Measurements from ENCODE around the gene MORN5.

The MORN5 gene

DNA sequence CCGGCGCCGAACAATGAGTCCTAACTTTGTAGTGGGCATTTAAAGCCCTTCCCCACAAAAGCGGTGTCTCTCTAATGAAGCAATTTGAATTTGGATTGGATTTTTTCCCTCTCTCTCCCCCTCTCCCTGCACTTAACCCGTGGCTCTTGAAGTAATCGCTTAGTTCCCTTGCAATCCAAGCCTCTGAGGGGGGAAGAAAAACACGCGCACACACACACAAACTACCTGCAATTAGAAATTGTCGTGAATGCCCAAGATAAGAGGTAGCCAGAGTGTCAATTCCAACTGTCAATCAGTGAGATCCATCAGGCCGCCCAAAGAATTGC is 67.8 kb downstream of the MORN5 start:
- in situ Hi-C loops (cut with HindIII; ENCODE audit: low pct_unique_long_range_greater_than_20kb, low sequenced_read_pairs) = no loop called here
- no peak for DNase-seq (ENCODE audit: low read depth in 1 of 2, low spot score in 1 of 2)
- TF ChIP-seq JUND (IDR thresholded peaks at IDR 0.05; ENCODE audit: low read depth) = no peak

DNA sequence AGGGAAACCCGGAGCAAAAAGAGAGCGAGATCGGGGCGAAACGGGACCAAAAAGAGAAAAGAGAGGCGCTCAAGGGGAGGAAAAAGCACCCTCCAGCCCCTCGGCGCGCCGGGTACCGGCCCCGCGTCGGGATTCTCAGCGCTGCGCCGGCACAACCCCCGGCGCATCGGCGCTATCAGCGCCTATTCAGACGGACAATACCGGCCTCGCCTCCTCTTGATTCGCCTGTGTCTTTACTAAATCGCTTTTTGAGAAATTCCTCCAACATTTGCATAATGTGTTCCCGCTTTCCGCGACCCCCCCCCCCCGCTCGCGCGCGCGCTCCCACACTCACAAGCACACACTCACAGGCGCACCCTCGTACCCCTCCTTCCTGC is 68.5 kb downstream of the MORN5 start:
- TF ChIP-seq JUND (IDR thresholded peaks at IDR 0.05; ENCODE audit: low read depth) = no peak
- no peak for DNase-seq (ENCODE audit: low read depth in 1 of 2, low spot score in 1 of 2)
- in situ Hi-C loops (cut with HindIII; ENCODE audit: low pct_unique_long_range_greater_than_20kb, low sequenced_read_pairs) = no loop called here

GRCh38 chr9:122228568-122229484 is 69.1 kb downstream of the MORN5 start, which contains the start of gene LHX6:
TSS of gene LHX6 (minus strand) at chr9:122228957. CDS start at chr9:122228740, 217 bp downstream.
- no peak for DNase-seq (ENCODE audit: low read depth in 1 of 2, low spot score in 1 of 2)
- in situ Hi-C loops (cut with HindIII; ENCODE audit: low pct_unique_long_range_greater_than_20kb, low sequenced_read_pairs) = no loop called here
- TF ChIP-seq JUND (IDR thresholded peaks at IDR 0.05; ENCODE audit: low read depth) = no peak

- no peak for TF ChIP-seq JUND (IDR thresholded peaks at IDR 0.05; ENCODE audit: low read depth)
- in situ Hi-C loops (cut with HindIII; ENCODE audit: low pct_unique_long_range_greater_than_20kb, low sequenced_read_pairs) = no loop called here
- DNase-seq (ENCODE audit: low read depth in 1 of 2, low spot score in 1 of 2) = no peak
These were observed 69.8 kb downstream of the MORN5 start for GRCh38 chr9:122229485-122229837.

- TF ChIP-seq JUND (IDR thresholded peaks at IDR 0.05; ENCODE audit: low read depth) = no peak
- DNase-seq (ENCODE audit: low read depth in 1 of 2, low spot score in 1 of 2) = no peak
- in situ Hi-C loops (cut with HindIII; ENCODE audit: low pct_unique_long_range_greater_than_20kb, low sequenced_read_pairs) = no loop called here
These were observed 73.1 kb downstream of the MORN5 start for GRCh38 chr9:122232796-122233306.

DNA sequence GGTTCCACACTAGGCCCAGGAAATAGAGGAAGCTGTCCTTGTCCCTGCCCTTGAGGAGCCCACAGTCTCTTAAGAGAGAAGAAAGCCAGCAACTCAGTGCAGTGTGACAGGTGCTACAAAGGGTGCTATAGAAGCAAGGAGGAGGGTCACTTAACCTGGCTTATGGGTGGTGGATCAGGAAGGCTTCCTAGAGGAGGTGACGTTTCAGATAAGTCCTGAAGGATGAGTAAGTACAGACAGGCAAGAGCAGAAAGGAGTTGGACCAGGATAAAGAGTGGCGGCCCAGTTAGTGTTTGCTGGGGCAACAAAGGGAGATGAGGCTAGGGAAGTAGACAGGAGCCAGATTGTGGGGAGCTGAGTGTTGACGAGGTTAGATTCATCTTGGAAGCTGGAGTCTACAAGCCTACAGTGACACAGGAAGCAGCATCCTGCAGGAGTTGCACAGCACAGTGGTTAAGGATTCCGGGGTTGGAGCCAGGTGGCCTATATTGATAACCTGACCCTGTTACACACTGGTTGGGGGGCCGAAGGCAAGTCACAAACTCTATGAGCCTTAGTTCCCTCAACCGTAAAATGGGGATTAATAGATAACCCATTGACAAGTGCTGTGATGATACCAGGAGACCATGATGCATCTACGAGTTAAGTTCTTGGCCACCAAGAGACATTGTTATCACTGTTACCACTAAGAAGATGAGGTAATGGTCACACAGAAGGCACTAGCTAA is 74.5 kb downstream of the MORN5 start:
- in situ Hi-C loops (cut with HindIII; ENCODE audit: low pct_unique_long_range_greater_than_20kb, low sequenced_read_pairs) = no loop called here
- DNase-seq (ENCODE audit: low read depth in 1 of 2, low spot score in 1 of 2) = no peak
- TF ChIP-seq JUND (IDR thresholded peaks at IDR 0.05; ENCODE audit: low read depth) = no peak

GRCh38 chr9:122236681-122237080 is 77.0 kb downstream of the MORN5 start:
- no peak for TF ChIP-seq JUND (IDR thresholded peaks at IDR 0.05; ENCODE audit: low read depth)
- in situ Hi-C loops (cut with HindIII; ENCODE audit: low pct_unique_long_range_greater_than_20kb, low sequenced_read_pairs) = no loop called here
- DNase-seq (ENCODE audit: low read depth in 1 of 2, low spot score in 1 of 2) = no peak

- no peak for TF ChIP-seq JUND (IDR thresholded peaks at IDR 0.05; ENCODE audit: low read depth)
- in situ Hi-C loops (cut with HindIII; ENCODE audit: low pct_unique_long_range_greater_than_20kb, low sequenced_read_pairs) = no loop called here
- no peak for DNase-seq (ENCODE audit: low read depth in 1 of 2, low spot score in 1 of 2)
These were observed 80.0 kb downstream of the MORN5 start for GRCh38 chr9:122239722-122240121.

- peak in 1 of 2 experiments; percentile 55 for DNase-seq (ENCODE audit: low read depth in 1 of 2, low spot score in 1 of 2)
- in situ Hi-C loops (cut with HindIII; ENCODE audit: low pct_unique_long_range_greater_than_20kb, low sequenced_read_pairs) = no loop called here
- no peak for TF ChIP-seq JUND (IDR thresholded peaks at IDR 0.05; ENCODE audit: low read depth)
These were observed 84.6 kb downstream of the MORN5 start for GRCh38 chr9:122244349-122244748.

- peak in 1 of 2 experiments; percentile 44 for DNase-seq (ENCODE audit: low read depth in 1 of 2, low spot score in 1 of 2)
- TF ChIP-seq JUND (IDR thresholded peaks at IDR 0.05; ENCODE audit: low read depth) = no peak
- in situ Hi-C loops (cut with HindIII; ENCODE audit: low pct_unique_long_range_greater_than_20kb, low sequenced_read_pairs) = no loop called here
These were observed 87.0 kb downstream of the MORN5 start for GRCh38 chr9:122246666-122247065.

GRCh38 chr9:122248448-122248865 is 88.7 kb downstream of the MORN5 start:
- TF ChIP-seq JUND (IDR thresholded peaks at IDR 0.05; ENCODE audit: low read depth) = no peak
- DNase-seq (ENCODE audit: low read depth in 1 of 2, low spot score in 1 of 2) = peak in 1 of 2 experiments; percentile 96
- in situ Hi-C loops (cut with HindIII; ENCODE audit: low pct_unique_long_range_greater_than_20kb, low sequenced_read_pairs) = no loop called here
